PC-3 (cell line): ENCODE data around the gene PAPOLB. TPM values are rescaled to one million over a fixed set of nuclear protein-coding genes. Genes with fewer than 3 reads are reported as not detected.
A peak's percentile ranks its signal among the peaks of the same experiment; 100 is the strongest.

Experiments used
- ATAC-seq: fragments of 200-7000 bp; cut with Tn5 transposase; 2 replicates; pipeline ENCODE4 v1.9.1; 2020; ENCODE audit warnings: mild to moderate bottlenecking, moderate library complexity
- BruUV-seq: library from RNA; stranded (reverse); fragments of 400-500 nt; replicated peaks from 2 replicates; lab custom pipeline; 2021; lab: Mats Ljungman, UMichigan
- CTCF ChIA-PET: fragments of 300-600 bp; sonication (Branson Sonifier 250); formaldehyde crosslinking; loops from one replicate; lab custom pipeline; 2022; ENCODE audit warnings: antibody characterized with exemption; lab: Charles Lee
- POLR2A ChIA-PET: fragments of 300-600 bp; sonication (Branson Sonifier 250); formaldehyde crosslinking; loops from one replicate; lab custom pipeline; 2022; ENCODE audit warnings: antibody characterized with exemption; ENCODE audit not compliant: unreplicated experiment; lab: Charles Lee
- DNase-seq: peaks from one replicate; pipeline ENCODE4 v3.0.0-alpha.2; 2015
- H2AFZ ChIP-seq: fragments of 300-600 bp; sonication (generic); 2 replicates; pipeline ENCODE4 v1.6.0; 2016; ENCODE audit warnings: antibody characterized with exemption, low read length
- H3F3A ChIP-seq: fragments of 300-600 bp; sonication (generic); one replicate; pipeline ENCODE4 v1.6.0; 2017; ENCODE audit warnings: antibody characterized with exemption, low read length, control low read depth, mild to moderate bottlenecking; ENCODE audit not compliant: unreplicated experiment
- H3K27ac ChIP-seq: fragments of 300-600 bp; sonication (generic); 2 replicates; pipeline ENCODE4 v1.5.1; 2016; ENCODE audit warnings: mild to moderate bottlenecking, low read length
- H3K27me3 ChIP-seq: fragments of 300-600 bp; sonication (generic); 2 replicates; pipeline ENCODE4 v1.6.1; 2016; ENCODE audit warnings: low read length, mixed read lengths
- H3K36me3 ChIP-seq: fragments of 300-600 bp; sonication (generic); 2 replicates; pipeline ENCODE4 v1.6.1; 2016; ENCODE audit warnings: low read depth, mixed run types, low read length, mixed read lengths
- H3K4me1 ChIP-seq: fragments of 300-600 bp; sonication (generic); 2 replicates; pipeline ENCODE4 v1.5.1; 2016; ENCODE audit warnings: low read length; ENCODE audit not compliant: insufficient read depth
- H3K4me2 ChIP-seq: fragments of 300-600 bp; sonication (generic); 2 replicates; pipeline ENCODE4 v1.6.0; 2016; ENCODE audit warnings: low read length
- H3K4me3 ChIP-seq: fragments of 300-600 bp; sonication (generic); 2 replicates; pipeline ENCODE4 v1.5.1; 2016; ENCODE audit warnings: mild to moderate bottlenecking, low read length, mixed read lengths
- H3K79me2 ChIP-seq: fragments of 300-600 bp; sonication (generic); 2 replicates; pipeline ENCODE4 v1.6.1; 2017; ENCODE audit warnings: low read length, mixed read lengths
- H3K9ac ChIP-seq: fragments of 300-600 bp; sonication (generic); 2 replicates; pipeline ENCODE4 v1.6.0; 2016; ENCODE audit warnings: mild to moderate bottlenecking, low read length
- H3K9me2 ChIP-seq: fragments of 300-600 bp; sonication (generic); replicated peaks from 2 replicates; pipeline ENCODE4 v1.6.1; 2016; ENCODE audit warnings: mixed run types, low read length, mixed read lengths
- H3K9me3 ChIP-seq: fragments of 300-600 bp; sonication (generic); 2 replicates; pipeline ENCODE4 v1.6.1; 2016; ENCODE audit warnings: low read length, mixed read lengths
- H4K20me1 ChIP-seq: fragments of 300-600 bp; sonication (generic); 2 replicates; pipeline ENCODE4 v1.6.1; 2016; ENCODE audit warnings: low read length, mixed read lengths
- CTCF ChIP-seq: fragments of 300-600 bp; sonication (generic); conservative IDR thresholded peaks from 2 replicates; pipeline ENCODE4 v1.5.1; 2017; ENCODE audit warnings: antibody characterized with exemption, low read depth, mild to moderate bottlenecking, low read length
- EZH2 ChIP-seq: fragments of 300-600 bp; sonication (generic); IDR thresholded peaks from one replicate; pipeline ENCODE4 v1.6.1; 2017; ENCODE audit warnings: antibody characterized with exemption, mild to moderate bottlenecking, low read length; ENCODE audit not compliant: unreplicated experiment
- EZH2phosphoT487 ChIP-seq: fragments of 300-600 bp; sonication (generic); IDR thresholded peaks from 2 replicates; pipeline ENCODE4 v1.6.1; 2018; ENCODE audit warnings: mild to moderate bottlenecking, antibody characterized with exemption, low read length, borderline replicate concordance
- intact Hi-C: fragments of 100-400 bp; cut with micrococcal nuclease; formaldehyde crosslinking; loops from 2 replicates; pipeline ENCODE4 v1.9.0; 2023
- total RNA-seq: library from RNA; depleted of rRNA; stranded (reverse); fragments of >200 nt; gene quantifications from 2 replicates; pipeline ENCODE4 v1.2.3, GENCODE V29; 2014

The PAPOLB gene
- total RNA-seq, 1 experiment from 2014 or later: 0.29 TPM

GRCh38 chr7:4889682-4890081, 27.9 kb upstream of the PAPOLB start:
- ChIA-PET POLR2A (no interaction called here), CTCF (no interaction called here)

GRCh38 chr7:4888161-4888560, 26.3 kb upstream of the PAPOLB start:
- no peak overlapping the region for H3K4me2 ChIP-seq
- no peaks in the 10 kb centered on the region for H3K9me2 ChIP-seq
- H3K4me1 ChIP-seq: no peaks in the 10 kb centered on the region
- DNase-seq (peak; percentile 50), ATAC-seq (no peak; the same call in 1 of the 2 replicates)
- H3K79me2 ChIP-seq: no peaks in the 10 kb centered on the region
- H3K27me3 ChIP-seq: no peaks in the 10 kb centered on the region
- intact Hi-C loops: loop anchor here (10.0 kb wide), 1 partner anchor 87 kb away; no protein-coding TSS in a partner anchor
- no peaks in the 10 kb centered on the region for H4K20me1 ChIP-seq
- TF ChIP-seq EZH2: no peak
- no peak for TF ChIP-seq CTCF
- TF ChIP-seq EZH2phosphoT487: no peak
- BruUV-seq: no TSS peak
- H3K36me3 ChIP-seq: no peaks in the 10 kb centered on the region
- no peaks in the 10 kb centered on the region for H3F3A ChIP-seq
- ChIA-PET CTCF (no interaction called here), POLR2A (no interaction called here)
- no peak overlapping the region for H3K27ac ChIP-seq
- no peak overlapping the region for H3K4me3 ChIP-seq
- no peak overlapping the region for H2AFZ ChIP-seq
- no peak overlapping the region for H3K9ac ChIP-seq
- H3K9me3 ChIP-seq: no peaks in the 10 kb centered on the region

More at GRCh38 chr7:4889682-4890081, 27.9 kb upstream of the PAPOLB start:
- H3K36me3 ChIP-seq: no peaks in the 10 kb centered on the region
- no peaks in the 10 kb centered on the region for H3K9me3 ChIP-seq
- TF ChIP-seq EZH2phosphoT487: no peak
- TF ChIP-seq EZH2: no peak
- TF ChIP-seq CTCF: no peak
- DNase-seq (no peak), ATAC-seq (no peak)
- no peak overlapping the region for H3K9ac ChIP-seq
- no peaks in the 10 kb centered on the region for H4K20me1 ChIP-seq
- H3K27me3 ChIP-seq: no peaks in the 10 kb centered on the region
- no TSS peak for BruUV-seq
- H3K4me1 ChIP-seq: no peaks in the 10 kb centered on the region
- no peak overlapping the region for H3K27ac ChIP-seq
- H3K4me3 ChIP-seq: no peak overlapping the region
- H3K4me2 ChIP-seq: no peak overlapping the region
- H2AFZ ChIP-seq: no peak overlapping the region
- no peaks in the 10 kb centered on the region for H3F3A ChIP-seq
- intact Hi-C loops: loop anchor here (10.0 kb wide), 1 partner anchor 85 kb away; no protein-coding TSS in a partner anchor
- H3K79me2 ChIP-seq: no peaks in the 10 kb centered on the region
- no peaks in the 10 kb centered on the region for H3K9me2 ChIP-seq

GRCh38 chr7:4886671-4887070, 24.8 kb upstream of the PAPOLB start:
- no peak overlapping the region for H2AFZ ChIP-seq
- no peak overlapping the region for H3K4me2 ChIP-seq
- H3K27me3 ChIP-seq: no peaks in the 10 kb centered on the region
- POLR2A ChIA-PET: no interaction called here
- H3K36me3 ChIP-seq: no peaks in the 10 kb centered on the region
- no peaks in the 10 kb centered on the region for H3K79me2 ChIP-seq
- no peaks in the 10 kb centered on the region for H4K20me1 ChIP-seq
- TF ChIP-seq EZH2phosphoT487: no peak
- no peak for TF ChIP-seq EZH2
- TF ChIP-seq CTCF: no peak
- intact Hi-C loops: loop anchor here (10.0 kb wide), 1 partner anchor 88 kb away; no protein-coding TSS in a partner anchor
- no peaks in the 10 kb centered on the region for H3K9me3 ChIP-seq
- H3K9me2 ChIP-seq: no peaks in the 10 kb centered on the region
- no peak overlapping the region for H3K4me3 ChIP-seq
- no peak overlapping the region for H3K9ac ChIP-seq
- H3K27ac ChIP-seq: no peak overlapping the region
- DNase-seq (no peak), ATAC-seq (no peak)
- no TSS peak for BruUV-seq
- CTCF ChIA-PET: no interaction called here
- H3F3A ChIP-seq: no peaks in the 10 kb centered on the region
- H3K4me1 ChIP-seq: 0 out of 2 replicates have a peak, but pooled peaks cover 10% of the 10 kb centered on the region
